COLO829 (cell line): ENCODE results near the gene LAPTM5.

ENCODE experiments used
- DNase-seq: peaks from one replicate; pipeline ENCODE4 v3.0.0; 2012; ENCODE audit warnings: low spot score

Gene LAPTM5

DNA sequence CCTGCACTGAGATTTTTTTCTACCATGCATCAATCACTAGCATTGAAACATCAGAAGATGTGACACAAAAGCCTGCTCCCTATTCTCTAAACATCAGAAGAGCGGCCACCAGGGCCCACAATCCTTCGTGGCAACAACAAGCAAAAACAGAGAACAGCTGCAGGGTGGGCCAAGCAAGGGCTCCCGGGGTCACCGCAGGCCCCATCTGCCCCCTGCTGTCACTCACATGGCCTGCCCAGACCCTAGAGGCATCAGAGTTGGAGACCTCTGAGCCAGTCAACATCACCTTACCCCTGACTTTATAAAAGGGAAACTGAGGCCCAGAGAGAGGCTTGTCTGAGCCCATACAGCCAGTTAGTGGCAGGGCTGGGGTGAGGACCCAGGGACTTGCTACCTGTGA is 1.8 kb downstream of the LAPTM5 start:
- no peak for DNase-seq

- DNase-seq = no peak
These were observed 2.2 kb downstream of the LAPTM5 start for GRCh38 chr1:30755334-30755733.

DNA sequence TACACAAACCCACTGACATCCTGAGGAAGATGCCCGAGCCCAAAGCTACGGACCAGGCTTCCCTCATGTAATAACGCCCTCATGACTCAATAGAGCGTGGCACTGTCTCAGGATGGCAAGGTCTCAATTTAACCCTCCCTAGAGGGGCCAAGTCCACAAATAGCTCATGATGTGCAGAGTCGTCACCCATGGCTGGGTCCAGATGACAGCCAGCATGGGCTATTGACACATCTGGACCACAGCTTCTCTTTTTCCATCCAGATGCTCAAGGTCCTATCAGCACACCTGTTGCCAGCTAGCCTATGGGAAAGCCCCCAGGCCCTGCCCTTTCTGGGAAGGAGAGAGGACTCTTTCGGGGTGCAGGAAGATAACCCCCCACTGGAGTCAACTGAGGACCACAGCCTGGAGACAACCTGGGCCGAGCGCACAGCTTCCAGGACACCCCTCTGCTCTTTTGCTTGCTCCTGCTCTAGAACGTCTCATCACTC is 2.8 kb downstream of the LAPTM5 start:
- DNase-seq = no peak

DNA sequence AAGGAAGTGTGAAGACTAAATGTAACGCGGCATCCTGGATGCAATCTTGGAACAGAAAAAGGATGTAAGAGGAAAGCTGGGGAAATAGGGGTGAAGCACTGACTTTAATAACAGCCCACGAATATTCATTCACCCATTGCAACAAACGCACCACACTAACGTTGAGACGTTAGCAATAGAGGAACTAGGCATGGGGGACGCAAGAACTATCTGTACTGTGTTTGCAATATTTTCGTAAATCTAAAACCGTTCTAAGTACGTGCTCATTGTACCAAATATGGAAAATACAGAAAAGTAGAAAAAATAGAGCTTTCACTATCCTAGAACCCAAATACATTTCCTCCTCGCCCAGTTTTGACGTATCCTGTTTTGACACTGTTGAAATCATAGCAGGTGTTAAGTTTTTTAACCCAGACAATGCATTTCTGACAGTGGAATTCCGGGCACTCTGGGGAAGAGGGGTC is 3.9 kb downstream of the LAPTM5 start:
- DNase-seq = no peak

DNA sequence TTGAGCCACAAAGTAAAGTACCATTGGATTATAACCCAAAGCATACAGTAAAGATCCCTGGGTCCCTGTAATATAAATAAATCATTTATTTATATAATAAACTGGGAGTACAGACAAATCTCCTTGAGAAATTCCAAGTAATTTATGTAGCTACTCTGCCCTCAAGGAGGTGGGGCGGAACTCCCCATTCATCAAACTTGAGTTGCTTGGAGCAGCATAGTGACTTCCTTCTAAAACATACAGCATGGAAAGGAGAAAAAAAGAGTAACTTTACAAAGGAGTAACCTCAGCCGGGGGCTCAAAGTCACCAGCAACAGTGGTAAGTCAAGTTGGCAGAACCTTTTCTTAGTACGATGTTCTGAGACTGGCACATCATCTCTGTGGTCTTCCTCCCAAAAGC is 4.5 kb downstream of the LAPTM5 start:
- no peak for DNase-seq

DNA sequence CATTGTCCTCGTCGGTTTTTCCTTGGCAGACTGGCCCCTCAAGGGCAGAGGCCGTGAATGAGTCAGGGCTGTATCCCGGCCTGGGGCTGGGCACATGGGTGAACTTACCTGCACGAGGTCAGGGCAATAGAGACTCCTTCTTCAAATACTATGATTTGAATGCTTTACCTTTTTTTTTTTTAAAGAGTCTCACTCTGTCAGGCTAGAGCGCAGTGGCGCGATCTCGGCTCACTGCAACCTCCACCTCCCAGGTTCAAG is 5.0 kb downstream of the LAPTM5 start:
- DNase-seq = no peak

DNA sequence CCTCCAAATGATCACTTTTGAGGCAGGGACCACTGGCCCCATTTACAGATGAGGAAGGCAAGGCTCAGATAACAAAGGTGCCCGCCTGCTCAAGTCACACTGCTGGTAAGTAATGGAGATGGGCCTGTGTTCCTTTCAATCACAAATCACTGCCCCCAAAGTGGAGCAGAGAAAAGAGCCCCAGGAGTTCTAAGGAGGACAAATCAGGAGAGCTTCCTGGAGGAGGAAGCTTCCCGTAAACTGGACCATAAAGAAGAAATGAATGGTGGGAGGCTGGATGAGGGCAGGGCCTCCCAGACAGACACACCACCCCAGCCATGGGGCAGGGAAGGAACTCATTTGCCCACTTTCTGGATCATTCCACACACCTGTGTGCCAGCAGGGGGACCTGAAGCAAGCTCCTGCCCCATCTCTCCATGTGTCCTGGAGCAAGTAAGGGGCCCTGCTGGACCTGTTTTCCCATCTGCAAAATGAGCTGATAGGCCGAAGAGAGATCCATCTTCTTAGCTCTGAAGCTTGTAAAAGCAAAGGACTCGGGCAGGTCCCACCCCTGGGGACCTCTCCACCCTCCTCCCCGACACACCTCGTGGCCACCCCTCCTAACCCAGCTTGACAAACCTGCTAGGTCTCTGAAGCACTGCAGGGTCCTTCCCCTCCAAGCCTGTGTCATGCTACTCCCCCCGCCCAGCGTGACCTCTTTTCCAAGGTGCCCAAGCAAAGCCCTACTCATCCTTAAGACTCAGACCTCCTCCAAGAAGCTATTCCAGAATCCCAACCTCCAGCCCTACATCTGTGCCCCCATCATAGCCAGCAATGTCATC is 5.5 kb downstream of the LAPTM5 start:
- DNase-seq = no peak

GRCh38 chr1:30750731-30751291 is 6.8 kb downstream of the LAPTM5 start:
- no peak for DNase-seq

DNA sequence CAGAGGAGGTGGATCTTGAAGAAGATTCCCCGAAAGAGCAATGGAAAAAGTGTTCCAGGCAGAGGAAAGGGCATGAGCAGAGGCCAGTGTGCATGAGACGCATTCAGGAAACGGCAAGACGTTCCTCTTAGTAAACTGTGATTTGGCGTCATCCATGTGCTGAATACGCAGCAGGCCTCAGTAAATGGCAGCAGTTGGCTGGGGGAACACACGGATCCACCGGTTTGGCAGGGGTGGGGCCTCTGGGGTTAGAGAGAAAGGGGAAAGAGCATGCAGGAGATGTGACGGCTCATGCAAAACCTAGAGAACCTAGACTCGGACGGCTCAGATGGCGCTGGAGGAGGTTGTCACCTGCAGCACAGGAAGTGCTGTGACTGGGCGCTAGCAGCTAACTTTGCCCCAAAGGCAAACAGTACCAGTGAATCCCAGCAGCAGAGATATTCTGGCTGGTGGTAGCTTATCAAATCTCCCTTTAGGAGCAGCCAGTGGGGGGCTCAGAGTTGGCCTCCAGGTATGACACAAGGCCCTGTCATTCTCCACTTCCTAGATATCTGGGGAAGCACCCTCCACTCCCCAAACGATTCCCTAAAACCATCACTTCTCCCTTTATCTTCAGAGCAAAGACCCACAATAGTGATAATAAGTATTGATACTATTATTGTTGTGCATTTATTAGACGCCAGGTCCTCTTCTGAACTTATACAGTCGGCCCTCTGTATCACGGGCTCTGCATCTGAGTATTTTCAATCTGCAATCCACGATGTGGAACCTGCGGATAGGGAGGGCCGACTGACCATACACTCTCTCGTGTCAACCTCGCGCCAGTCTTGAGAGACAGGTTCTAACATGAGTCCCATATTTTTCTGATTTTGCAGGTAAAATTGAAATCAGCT is 7.6 kb downstream of the LAPTM5 start:
- DNase-seq = no peak

DNA sequence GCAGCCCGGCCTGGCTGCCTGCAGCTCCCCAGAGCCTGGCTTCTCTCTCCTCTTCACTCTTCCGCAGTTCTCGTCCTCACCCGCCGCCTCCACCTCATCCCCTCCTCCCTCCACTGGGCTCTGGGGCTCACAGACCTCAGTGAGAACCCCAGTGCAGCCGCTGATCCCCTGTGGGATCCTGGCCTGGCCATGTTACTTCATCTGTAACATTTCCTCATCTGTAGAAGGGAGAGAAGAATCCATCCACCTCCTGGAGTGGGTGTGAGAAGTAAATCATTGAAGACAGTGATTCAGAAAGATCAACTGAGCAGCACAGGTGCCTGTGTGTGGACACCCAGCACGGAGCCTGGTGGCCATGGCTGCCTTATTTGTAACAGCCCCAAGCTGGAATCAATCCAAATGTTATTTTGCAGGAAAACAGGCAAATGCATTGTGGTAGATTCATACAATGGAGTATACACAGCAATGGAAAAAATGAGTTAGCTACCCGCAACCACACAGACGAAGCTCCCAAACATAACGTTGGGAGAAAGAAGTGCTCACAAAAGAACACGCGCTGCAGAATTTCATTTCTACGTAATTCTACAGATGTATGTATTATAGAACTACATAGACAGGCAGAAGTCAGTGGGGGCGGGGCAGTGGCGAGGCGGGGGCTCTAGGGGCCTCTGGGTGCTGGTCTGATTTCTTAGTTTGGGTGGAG is 8.7 kb downstream of the LAPTM5 start:
- peak; percentile 78 for DNase-seq

GRCh38 chr1:30748098-30748698 is 9.4 kb downstream of the LAPTM5 start:
- DNase-seq = no peak

DNA sequence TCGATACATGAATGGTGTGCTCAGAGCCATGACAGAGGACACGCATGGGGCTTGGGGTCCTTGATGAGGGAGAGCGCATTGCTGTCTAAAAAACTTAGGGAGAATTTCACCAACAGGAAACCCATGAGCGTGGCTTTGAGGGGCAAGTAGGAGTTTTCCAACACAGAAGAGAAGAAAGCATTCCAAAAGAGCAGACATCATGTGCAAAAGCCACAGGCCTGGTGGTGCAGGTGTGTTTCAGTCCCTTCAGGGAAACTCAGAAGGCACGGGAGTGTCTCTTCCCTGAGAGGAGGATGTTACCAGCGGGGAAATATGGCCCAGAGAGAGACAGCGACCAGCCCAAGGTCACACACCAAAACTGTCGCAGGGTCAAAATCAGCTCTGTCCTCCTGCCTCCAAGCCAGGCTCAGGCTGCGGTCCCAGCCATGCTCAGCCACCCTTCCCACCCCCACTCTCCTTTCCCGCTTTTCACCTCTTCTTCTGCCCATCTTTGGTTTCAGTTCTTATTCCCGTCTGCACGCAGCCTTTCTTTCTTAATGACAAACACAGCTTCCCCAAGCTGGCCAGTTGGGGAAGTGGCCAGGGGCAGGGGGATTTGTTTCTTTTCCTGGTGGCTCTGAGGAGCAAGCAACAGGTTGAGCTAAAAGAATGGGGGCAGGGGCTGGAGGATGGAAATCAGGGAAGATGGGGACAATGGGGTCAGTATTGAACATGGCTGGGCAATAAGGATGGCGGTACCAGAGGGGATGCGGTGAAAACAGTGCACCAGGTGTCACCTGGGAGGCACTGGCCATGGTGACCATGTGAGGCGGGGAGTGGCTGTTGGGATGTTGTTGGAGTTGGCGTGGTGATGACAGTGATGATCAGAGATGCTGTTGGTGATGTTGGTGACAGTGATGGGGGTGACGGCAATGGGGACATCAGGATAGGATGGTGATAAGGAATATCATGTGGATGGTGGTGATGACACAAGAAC is 10.3 kb downstream of the LAPTM5 start:
- no peak for DNase-seq

DNA sequence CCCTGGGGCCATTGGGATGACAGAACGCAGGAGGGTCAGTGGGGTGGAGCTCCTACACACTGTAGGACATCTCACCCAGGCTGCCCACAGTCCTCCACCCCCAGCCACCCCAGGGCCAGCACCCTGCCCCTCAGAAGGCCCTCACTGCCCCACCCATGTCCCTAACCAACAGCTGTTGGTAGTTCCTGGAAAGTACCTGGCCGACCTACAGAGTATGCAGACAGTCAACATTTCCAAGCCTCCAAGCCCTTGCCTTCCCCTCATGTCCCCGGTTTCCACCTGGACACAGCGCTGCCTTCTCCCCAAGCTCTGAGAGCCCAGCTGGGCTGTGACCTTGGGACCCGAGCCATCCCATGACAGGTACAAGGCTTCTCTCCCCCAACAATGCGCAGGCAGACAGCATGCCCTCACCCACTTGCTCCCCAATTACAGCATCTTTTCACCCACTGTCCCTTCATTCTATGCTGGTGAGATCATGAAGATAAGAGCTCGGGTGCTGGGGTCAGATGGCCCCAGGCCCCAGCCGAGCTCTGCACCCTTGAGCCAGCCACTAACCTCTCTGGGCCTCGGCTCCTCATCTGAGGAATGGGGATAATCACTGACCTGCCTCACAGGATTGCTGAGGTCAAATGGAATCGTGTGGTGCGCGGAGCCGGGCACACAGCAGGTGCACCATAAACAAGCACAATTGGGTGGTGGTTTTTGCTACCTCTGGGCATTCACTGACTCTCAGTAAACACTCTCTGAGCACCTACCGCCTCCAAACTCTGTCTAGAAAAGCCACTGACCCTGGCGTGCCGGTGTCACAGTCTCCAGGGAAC is 11.2 kb downstream of the LAPTM5 start:
- DNase-seq = no peak

- no peak for DNase-seq
These were observed 11.8 kb downstream of the LAPTM5 start for GRCh38 chr1:30745834-30746208.

GRCh38 chr1:30745156-30745833 is 12.3 kb downstream of the LAPTM5 start:
- no peak for DNase-seq

GRCh38 chr1:30744060-30744756 is 13.4 kb downstream of the LAPTM5 start:
- DNase-seq = no peak

GRCh38 chr1:30743584-30744059 is 14.0 kb downstream of the LAPTM5 start:
- no peak for DNase-seq

DNA sequence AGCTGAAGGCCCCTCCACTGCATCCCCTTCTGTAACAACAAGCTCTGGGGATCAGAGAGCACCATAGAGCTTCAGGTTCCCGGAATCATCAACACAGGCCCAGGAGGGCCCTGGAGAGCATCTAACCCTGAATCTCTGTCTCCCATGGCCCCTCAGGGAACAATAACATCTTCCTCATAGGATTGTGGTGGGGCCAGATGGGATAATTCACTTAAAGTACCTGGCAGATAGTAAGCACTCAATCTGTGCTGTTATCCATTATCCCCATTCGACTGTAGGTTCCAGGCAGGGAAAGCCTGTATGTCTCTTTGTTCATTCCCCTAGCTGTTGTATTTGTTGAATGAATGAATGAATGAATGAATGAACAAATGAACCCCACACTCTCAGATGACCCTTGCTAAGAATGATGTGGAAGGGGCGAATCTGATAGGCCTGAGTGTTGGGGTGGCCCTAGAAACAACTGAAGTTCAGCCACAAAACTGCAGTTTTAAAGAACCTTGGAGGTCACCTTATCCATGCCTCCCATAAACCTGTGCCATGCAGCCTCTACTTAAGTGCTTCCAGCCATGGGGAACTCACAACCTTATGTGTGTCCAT is 14.5 kb downstream of the LAPTM5 start:
- no peak for DNase-seq
